GM19452 (cell line): ENCODE results near the gene PCLO.
"Not testable (repeated sequence)": the region's sequence is repeated elsewhere in the genome, so short reads cannot be mapped to it uniquely, and the experiment has no call there.

Experiments
- ATAC-seq: cut with Tn5 transposase; IDR thresholded peaks from one replicate; pipeline ENCODE4 v1.9.1; 2021; ENCODE audit not compliant: unreplicated experiment

PCLO gene

DNA sequence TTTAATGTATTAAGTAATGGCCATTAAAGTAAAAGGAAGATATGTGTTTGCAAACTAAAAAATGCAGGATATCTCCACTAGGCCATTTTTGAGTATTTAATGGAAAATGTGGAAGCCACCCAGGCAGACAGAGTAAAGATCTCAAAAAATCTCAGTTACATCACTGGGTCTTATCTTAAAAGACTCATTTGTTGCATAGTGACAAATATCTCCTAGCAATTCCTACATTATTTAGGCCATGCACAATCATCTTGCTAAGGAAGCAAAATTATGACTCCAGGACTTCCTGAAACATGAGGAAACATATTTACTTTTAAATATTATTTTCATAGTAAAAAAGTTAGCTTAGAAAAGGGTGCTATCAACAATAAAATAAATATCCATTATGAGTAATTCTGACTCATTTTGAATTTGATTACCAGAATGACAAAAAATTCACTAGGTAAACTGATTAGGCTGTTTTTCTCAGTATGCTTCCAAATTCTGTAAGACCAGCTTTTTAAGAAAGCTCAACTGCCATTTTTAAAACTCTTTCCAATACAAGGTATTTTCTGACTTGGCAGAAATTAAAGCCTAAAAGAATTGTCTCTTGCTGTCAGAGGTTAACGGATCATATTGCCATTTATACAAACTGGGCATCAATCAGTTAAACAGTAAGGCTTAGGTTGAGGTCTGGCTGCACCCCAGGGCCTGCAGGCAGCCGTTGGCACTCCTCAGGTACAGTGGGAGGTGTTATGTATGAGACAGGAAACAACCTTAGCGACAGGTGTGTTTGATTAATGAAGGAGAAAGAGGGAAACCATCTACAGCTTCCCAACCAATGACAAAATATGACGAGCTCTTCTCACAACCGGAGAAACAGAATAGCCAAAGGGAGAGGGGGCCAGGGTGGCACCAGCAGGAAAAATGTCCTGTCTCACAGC, 31.8 kb downstream of the PCLO start:
- no peak for ATAC-seq

DNA sequence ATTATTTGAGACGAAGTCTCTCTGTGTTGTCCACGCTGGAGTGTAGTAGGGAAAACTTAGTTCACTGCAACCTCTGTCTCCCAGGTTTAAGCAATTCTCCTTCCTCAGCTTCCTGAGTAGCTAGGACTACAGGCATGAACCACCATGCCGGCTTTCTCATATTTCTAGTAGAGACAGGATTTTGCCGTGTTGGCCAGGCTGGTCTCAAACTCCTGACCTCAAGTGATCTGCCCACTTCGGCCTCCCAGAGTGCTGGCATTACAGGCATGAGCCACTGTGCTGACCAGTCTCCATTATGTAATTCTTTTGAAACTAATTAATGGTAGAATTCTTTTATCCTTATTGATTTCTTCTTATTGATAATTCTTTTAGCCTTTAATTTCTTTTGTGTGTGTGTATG, 32.5 kb downstream of the PCLO start:
- ATAC-seq, result no peak

DNA sequence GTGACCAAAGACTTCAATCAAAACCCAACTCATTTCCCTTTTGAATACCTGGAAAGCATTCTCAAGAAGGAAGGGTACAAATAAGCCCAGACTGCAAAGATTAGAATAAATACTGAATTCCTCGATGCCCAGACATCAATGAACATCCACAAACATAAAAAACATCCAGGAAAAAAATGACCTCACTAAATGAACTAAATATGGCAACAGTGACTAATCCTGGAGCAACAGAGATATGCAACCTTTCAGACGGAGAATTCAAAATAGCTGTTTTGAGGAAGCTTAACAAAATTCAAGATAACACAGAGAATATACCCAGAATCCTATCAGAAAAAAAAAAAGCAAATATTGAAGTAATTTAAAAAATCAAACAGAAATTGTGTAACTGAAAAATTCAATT, 43.2 kb downstream of the PCLO start:
- no peak for ATAC-seq

DNA sequence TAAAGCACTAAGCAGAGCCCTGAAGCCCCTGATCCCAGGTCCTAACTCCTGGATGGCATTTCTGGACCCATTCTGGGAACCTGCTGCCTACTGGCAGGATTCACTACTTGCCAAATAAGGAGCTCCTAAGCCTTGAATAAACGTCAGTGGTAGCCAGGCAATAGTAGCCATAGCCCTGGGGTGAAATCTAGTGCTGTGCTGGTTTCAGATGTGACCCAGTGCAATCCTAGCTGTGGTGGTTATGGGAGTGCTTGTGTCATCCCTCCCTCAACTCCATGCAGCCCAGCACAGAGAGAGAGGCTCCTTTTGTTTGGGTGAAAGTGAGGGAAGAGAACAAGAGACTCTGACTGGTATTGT, 43.7 kb downstream of the PCLO start:
- no peak for ATAC-seq

DNA sequence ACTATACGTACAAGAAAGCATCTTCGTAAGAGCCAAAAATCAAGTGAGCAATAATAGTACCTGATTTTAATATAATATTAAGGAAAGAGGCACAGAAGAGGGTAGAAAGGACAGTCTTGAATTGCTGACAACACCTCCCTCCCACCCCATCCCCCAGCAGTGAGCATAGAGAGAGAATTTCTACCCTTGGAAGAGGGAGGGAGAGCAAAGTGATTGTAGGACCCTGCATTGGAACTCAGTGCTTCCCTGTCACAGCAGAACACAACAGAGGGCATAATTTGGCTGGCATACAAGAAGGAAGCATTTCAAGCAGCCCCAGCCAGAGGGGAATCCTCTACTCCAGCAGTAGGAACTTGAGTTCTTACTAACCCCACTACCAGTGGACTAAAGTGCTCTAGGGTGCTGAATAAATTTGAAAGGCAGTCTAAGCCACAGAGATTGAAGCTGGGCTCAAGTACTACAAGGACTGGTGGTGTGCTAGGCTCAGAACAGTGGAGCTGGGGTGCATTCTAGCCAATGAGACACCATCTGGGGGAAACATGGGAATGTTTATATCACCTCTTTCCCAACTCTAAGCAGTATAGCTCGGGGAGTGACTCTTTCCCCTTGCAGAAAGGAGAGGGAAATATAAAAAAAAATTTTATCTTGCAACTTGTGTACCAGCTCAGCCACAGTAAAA, 44.2 kb downstream of the PCLO start:
- no peak for ATAC-seq

DNA sequence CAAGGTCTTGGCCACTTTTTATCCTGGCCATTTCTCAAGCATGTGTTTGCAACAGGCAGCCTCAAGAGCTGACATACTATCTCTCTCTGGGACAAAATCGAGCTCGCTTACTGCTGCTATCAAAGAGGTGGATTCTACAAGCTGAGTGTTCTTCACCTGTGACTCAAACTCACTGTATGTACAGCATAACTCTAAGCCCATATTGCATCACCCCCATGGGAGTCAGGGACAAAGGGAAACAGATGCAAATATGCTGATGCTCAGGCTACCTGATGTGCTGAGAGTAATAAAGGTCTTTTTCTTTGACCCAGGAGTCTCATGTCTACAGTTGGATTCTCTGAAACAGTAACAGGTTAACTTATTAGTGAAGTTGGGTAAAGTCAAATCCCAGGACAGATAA, 45.2 kb downstream of the PCLO start:
- no peak for ATAC-seq

DNA sequence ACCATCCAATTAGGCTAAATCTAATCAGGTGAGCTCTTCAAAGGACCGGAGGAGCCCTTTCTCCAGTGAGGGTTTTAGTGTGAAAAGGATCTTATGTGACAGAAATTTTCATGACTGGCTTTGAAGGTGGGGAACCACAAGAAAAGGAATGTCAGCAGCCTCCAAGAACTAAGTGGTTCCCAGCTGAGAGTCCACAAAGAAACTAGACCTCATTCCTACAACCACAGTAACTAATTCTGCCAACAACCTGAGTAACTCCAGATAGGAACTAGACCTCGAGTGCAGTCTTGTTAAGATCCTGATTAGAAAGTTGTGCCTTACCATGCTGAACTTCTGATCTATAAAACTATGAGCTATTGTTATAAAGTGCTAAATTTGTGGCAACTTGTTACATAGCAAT, 51.3 kb downstream of the PCLO start:
- no peak for ATAC-seq

DNA sequence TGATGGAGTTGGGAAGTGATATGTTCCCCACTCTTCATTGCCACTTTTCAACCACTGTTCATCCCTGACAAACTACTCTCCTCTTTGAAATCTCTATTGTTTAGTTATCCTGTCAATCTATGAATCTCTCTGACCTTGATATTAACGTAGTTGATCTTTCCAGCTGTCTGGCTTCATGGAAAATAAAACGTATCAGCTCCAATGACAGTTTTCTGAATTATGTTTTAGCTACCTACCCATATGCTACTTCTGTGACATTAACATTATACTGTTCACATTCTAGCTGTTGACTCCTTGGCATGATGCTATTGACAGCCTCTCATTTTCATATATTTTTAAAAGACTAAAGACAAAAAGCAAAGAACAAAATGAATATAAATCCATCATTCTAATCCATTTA, 53.3 kb downstream of the PCLO start:
- ATAC-seq, result no peak

DNA sequence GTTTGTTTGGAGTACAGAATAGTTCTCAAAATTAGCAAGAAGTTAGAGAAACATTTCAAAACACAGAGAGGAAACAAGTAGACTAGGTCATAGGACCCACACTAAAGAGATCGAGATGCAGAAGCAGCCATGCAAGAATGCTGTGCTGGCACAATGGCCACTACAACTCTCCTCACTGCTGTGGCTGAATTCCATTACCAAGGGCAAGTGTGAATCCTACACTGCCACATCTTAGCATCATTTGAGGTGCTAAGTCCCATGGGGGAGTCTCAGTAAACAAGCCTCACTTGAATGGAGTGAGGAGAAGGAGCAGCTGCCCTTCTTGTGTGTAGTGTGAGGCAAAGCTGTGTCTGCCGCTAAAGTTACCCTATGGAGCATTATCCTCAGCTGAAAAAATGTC, 56.7 kb downstream of the PCLO start:
- ATAC-seq, result no peak

DNA sequence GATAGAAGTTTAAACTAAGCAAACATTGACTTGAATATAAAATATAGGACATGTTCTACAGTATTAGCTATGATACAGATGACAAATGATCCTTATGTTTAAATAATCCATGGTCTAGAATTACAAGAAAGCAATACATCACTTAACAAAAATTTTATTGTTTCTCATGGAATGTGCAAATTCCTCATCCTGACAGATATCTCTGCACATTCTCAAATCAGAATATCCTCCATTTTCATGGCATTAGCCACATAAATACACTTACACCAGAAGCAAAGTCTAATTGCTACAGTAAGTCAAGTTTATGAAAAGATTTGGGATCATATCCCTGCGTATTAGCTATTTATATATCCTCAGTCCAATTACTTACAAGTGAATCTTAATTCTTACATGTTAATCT, 57.6 kb downstream of the PCLO start:
- ATAC-seq, result no peak

DNA sequence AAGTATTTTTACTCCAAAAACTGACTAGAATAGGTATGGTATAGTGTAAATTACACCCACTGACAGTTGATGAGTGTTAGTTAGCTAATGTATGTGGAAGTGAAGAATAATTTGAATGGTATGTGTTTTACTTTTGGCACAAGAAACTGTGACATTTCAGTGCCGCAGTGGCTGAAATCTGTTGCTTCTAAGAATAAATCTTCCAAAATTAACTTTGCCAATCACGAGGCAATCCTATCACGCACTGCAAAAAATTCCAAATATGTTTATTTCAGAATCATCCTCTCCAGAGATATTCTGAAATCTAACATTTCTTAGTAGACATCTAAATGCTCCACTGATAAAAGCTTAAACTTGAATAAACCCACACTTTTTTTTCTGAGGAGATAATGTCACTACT, 61.2 kb downstream of the PCLO start:
- ATAC-seq, result no peak

DNA sequence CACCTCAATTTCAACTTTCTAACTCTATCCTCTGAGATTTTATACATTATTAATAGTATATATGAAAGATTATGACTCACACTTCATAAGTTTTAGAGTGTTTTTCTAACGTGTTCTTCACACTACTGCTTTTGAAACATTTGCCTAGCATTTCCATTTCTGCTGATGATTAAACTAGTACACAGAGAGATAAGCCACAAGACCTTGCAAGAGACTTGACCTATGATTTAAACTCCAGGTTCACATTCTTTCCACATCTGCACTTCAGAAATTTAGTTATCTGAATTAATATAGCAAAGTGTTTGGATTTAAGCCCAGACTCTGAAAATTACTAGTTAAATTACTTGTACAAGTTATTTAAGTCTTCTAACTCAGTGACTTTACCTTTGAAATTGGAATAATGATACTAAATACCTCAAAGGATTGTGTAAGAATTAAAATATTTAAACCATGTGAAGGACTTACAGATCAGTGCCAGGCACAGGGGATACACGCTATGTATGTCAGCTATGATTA, 66.6 kb downstream of the PCLO start:
- ATAC-seq, result no peak

DNA sequence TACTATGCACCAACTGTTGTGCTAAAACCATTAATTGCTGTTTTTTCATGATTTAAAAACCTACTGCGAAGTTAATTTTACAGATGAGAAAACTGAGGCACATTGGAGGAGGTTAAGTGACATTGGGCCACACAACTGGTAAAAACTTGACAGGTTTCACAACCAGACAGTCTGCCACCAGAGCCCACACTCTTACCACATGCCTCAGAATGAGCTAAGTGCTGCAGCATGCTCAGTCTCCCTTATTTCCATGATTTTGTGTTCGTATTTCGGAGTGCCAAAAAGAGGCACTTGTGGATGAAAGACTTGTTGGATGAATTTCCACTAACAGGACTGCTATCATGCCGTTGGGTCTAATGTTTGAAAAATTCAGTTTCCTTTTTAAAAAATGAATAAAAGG, 77.4 kb downstream of the PCLO start:
- no peak for ATAC-seq

DNA sequence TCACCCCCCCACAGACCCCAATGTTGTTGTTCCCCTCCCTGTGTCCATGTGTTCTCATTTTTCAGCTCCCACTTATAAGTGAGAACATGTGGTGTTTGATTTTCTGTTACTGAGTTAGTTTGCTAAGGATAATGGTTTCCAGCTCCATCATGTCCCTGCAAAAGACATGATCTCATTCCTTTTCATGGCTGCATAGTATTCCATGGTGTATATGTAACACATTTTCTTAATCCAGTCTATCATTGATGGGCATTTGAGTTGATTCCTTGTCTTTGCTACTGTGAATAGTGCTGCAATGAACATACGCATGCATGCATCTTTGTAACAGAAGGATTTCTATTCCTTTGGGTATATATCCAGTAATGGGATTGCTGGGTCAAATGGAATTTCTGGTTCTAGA, 82.8 kb downstream of the PCLO start:
- ATAC-seq, result not testable (repeated sequence)

DNA sequence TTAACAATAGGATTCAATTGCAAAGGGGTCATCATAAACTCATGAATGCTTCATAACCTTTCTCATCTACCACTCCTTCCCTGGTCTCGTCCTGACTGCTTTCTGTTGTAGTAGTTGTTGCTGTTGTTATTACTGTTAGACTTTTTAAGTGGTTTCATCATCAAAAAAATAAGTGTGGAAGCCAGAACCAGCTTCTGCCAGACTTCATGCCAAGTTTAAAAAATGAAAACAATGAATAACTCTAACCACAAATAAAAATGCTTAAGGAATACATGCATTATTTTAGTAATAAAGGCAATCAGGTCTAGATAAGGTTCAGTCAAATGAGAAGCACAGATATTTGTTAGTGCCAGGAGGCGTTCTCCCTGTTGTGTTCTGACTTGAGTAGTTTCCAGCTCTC, 85.4 kb downstream of the PCLO start:
- no peak for ATAC-seq

DNA sequence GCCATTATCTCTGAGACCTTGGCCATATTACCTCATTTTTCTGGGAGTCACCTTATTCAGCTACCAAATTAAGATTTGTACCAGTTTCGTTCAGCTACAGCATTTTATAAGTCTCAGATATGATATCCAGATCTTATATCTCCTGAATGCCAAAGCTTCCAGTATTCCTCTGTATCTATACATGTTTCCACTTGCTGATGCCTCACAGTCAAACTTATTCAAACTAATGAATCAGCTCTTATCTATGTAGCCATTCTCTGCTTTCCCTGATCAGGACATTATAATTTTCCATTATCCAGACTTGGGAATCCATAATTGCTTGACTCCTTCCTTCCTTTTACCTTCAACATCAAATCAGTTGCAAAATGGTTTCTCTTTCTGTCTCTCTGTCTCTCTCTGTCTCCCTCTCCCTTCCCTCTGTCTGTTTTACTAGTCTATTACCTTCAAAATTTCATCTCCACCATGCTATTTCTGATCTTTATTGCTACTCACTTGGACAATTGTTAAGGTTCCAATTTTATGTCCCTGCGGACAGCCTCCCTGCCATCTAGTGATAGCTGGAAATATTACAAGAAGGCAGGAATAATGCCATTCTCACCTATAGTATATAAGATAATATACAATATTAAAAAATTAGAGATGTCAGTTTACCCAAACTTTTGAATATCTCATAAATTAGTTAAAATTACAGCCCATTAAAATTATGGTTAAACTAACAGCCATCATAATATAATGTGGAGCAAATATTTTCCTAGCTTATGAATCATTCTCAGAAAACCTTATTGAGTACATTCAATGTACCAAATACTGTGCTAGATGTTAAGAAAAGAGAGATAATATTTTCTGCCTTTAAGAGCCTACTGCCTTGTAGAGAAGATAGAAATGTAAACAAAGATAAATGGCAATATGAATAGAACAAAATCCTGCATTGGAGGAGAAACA, 89.8 kb downstream of the PCLO start:
- no peak for ATAC-seq

DNA sequence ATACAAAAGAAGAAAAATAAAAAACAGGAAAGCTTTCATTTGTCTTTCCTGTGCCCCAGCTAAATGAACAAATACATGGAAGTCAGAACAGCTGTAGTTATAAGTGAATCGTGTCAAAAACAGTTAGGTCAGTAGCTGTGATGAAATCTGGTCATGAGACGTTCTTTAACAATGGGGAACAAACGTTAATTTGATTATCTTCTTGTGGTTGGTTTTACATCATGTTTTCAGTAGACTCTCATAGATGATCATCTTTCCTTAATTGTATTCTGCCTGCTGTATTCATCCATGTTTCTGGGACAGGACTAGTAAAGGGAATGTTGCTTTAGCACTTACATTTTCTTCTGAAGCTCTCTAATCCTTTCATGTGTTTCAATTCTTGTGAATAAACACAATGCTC, 97.0 kb downstream of the PCLO start:
- ATAC-seq, result no peak

DNA sequence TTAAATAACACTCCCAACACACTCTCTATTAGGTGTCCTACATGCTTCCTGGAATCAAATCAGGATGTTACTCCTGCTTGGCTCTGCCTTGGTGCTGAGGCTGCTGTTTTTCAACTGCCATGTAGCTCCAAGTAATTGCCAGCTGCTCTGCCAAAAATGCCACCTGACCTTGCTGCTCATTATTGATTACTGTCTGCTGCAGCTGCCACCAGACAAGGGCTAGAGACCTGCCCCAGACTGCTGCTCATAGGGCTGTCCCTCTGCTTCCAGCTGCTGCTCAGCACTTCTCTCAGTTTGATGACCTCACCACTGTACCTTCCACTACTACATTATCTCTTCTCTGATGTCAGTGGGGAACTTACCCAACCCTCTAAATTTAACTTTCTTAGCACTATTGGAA, 102.5 kb downstream of the PCLO start:
- no peak for ATAC-seq

DNA sequence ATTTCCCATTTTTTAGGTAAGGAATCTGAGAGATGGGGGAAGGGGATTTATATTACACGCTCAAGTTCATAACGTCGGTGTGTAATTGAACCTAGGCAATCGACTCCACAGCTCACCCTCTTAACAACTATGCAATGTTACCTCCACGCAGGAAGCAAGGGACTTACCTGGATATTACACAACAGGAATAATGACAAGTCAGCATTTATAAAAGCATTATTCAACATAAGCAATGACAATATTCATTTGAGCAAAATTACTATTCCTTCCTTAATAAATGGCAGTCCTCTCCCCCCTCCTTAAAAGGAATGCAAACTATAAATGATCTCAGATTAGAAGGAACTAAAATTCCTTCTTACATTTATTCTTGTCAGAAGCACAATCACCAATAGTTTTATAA, 104.0 kb downstream of the PCLO start:
- ATAC-seq, result no peak

DNA sequence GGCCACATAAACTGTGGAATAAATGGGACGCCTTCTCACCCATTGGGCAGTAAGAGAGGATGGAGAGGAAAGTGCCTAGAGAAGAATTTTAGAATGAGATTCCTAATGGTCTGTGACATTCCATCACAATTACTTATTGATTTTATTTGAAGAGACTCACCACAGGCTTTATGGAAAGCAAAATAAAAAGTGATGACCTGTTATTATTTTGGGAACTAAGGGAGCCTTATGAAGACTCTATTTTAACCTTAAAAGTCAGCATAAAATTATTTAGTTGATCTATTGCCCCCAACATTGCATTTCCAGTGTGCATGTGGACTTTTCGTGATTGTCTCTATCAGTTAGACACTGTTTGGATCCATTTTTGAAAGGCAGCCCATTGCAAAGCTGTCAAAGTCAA, 107.5 kb downstream of the PCLO start:
- ATAC-seq, result no peak

DNA sequence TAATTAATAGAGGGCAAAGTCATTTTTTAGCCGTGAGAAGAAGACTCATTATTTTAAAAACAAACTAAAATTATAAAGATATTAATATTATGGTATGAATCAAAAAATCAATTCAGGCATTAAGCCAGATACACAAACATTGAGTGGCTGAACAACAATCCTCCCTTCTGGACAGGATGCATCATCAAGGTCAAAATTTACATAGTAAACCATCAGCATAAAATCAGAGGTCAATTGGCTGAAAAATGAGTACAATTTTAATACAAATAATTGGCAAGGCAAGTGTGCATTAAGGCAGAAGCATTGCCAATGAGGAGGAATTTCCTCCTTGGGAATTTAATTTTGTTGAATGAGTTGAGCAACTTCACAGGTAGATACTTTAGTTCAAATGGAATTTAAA, 108.2 kb downstream of the PCLO start:
- ATAC-seq, result no peak
